ENCODE results near the gene FOXO6. TPM values are rescaled to one million over a fixed set of nuclear protein-coding genes. Genes with fewer than 3 reads are reported as not detected.

FOXO6 gene
- total RNA-seq, 1 experiment from 2014 or later = 9.0 TPM

DNA sequence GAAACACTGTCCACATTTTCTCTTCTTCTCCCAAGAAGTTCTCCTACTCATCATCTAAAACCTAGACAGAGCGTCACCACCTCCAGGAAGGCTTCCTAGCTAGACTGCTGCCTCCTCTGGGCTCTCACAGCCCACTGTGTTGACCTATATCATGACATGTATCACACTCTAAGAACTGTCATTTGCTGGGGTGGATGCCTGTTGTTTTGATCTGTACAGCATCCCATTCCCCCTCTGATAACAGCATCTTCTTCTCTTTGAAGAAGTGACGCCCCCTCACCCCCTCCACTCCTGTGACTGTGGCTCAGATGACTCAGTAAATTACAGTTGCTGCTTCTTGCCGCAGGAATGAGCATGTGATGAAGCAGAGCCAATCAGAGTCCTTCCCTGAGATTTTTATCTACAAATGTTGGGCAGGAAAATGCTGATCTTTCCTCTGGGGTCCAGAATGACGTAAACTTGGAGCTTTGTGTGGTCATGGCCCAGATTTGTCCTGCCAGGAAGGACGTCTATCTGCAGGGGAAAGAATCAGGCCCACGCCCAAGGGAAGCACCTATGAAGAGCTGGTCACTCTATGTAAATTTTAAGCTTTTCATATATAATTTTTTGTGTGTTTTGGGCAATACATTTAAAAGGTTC is 28.0 kb upstream of the FOXO6 start:
- ChIA-PET CTCF (no interaction called here), POLR2A (ENCODE audit: unreplicated experiment) (no interaction called here)
- Histone ChIP-seq H3K79me2 (ENCODE audit: low read depth) (no peaks in the 10 kb centered on the region), H3K9me3 (ENCODE audit: insufficient read depth, low read depth) (peaks cover 11% of the 10 kb centered on the region; the same call in 1 of the 2 replicates), H3K9me2 (ENCODE audit: insufficient read depth) (no peaks in the 10 kb centered on the region), H3K4me3 (no peak overlapping the region), H2AFZ (no peak overlapping the region), H3K36me3 (ENCODE audit: low read depth) (no peaks in the 10 kb centered on the region), H3K4me1 (replicated peaks; ENCODE audit: insufficient read depth) (peaks cover 18% of the 10 kb centered on the region), H3F3A (ENCODE audit: insufficient read depth, low read depth) (peaks cover 6% of the 10 kb centered on the region; the same call in 1 of the 2 replicates), H3K27ac (no peak overlapping the region), H4K20me1 (ENCODE audit: insufficient read depth) (no peaks in the 10 kb centered on the region), H3K4me2 (no peak overlapping the region), H3K27me3 (ENCODE audit: insufficient read depth, low read depth) (no peaks in the 10 kb centered on the region)
- intact Hi-C loops (cut with micrococcal nuclease; ENCODE audit: unreplicated experiment) = no loop called here
- TF ChIP-seq, protein P1, sequence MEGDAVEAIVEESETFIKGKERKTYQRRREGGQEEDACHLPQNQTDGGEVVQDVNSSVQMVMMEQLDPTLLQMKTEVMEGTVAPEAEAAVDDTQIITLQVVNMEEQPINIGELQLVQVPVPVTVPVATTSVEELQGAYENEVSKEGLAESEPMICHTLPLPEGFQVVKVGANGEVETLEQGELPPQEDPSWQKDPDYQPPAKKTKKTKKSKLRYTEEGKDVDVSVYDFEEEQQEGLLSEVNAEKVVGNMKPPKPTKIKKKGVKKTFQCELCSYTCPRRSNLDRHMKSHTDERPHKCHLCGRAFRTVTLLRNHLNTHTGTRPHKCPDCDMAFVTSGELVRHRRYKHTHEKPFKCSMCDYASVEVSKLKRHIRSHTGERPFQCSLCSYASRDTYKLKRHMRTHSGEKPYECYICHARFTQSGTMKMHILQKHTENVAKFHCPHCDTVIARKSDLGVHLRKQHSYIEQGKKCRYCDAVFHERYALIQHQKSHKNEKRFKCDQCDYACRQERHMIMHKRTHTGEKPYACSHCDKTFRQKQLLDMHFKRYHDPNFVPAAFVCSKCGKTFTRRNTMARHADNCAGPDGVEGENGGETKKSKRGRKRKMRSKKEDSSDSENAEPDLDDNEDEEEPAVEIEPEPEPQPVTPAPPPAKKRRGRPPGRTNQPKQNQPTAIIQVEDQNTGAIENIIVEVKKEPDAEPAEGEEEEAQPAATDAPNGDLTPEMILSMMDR (conservative IDR thresholded peaks at IDR 0.05) = no peak
- TF ChIP-seq EZH2 (IDR thresholded peaks at IDR 0.05; ENCODE audit: low read depth) = no peak
- DNase-seq = peak in 1 of 2 experiments; percentile 66
- no TSS peak for BruUV-seq (replicated peaks)

DNA sequence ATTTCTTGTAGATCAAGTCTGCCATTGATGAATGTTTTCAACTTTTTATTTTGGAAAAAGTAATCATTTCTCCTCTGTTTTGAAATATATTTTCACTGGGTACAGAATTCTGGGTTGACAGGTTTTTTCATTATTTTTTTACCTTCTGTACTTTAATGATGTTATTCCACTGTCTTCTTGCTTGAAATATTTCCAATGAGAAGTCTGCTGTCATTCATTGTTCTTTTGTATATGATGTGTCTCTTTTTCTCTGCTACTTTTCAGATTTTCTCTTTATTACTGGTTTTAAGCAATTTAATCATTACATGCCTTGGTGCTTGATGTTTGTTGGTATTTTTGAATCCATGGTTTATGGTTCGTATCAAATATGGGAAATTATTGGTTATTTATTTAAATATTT is 22.4 kb upstream of the FOXO6 start:
- CTCF ChIA-PET = no interaction called here
- Histone ChIP-seq H3K9me3 (ENCODE audit: insufficient read depth, low read depth) (peaks cover 9% of the 10 kb centered on the region), H3F3A (ENCODE audit: insufficient read depth, low read depth) (peaks cover 28% of the 10 kb centered on the region), H3K9me2 (ENCODE audit: insufficient read depth) (no peaks in the 10 kb centered on the region), H3K4me2 (no peak overlapping the region), H3K4me3 (no peak overlapping the region), H3K79me2 (ENCODE audit: low read depth) (no peaks in the 10 kb centered on the region), H3K27me3 (ENCODE audit: insufficient read depth, low read depth) (no peaks in the 10 kb centered on the region), H2AFZ (no peak overlapping the region), H4K20me1 (ENCODE audit: insufficient read depth) (no peaks in the 10 kb centered on the region), H3K27ac (no peak overlapping the region), H3K36me3 (ENCODE audit: low read depth) (no peaks in the 10 kb centered on the region), H3K4me1 (replicated peaks; ENCODE audit: insufficient read depth) (peaks cover 34% of the 10 kb centered on the region)
- POLR2A ChIA-PET (ENCODE audit: unreplicated experiment) = no interaction called here
- TF ChIP-seq EZH2 (IDR thresholded peaks at IDR 0.05; ENCODE audit: low read depth) = no peak
- TF ChIP-seq, protein P1 (conservative IDR thresholded peaks at IDR 0.05) = no peak
- DNase-seq = no peak
- intact Hi-C loops (cut with micrococcal nuclease; ENCODE audit: unreplicated experiment) = no loop called here
- no TSS peak for BruUV-seq (replicated peaks)

GRCh38 chr1:41340655-41341364 is 20.4 kb upstream of the FOXO6 start:
- Histone ChIP-seq H3K79me2 (ENCODE audit: low read depth) (no peaks in the 10 kb centered on the region), H3K27ac (0 out of 2 replicates have a peak overlapping the region, but pooled peaks have one; percentile 59), H3K9me3 (ENCODE audit: insufficient read depth, low read depth) (peaks cover 9% of the 10 kb centered on the region), H3F3A (ENCODE audit: insufficient read depth, low read depth) (peaks cover 28% of the 10 kb centered on the region), H3K36me3 (ENCODE audit: low read depth) (no peaks in the 10 kb centered on the region), H3K4me2 (peak overlapping the region; percentile 69), H2AFZ (no peak overlapping the region), H3K4me1 (replicated peaks; ENCODE audit: insufficient read depth) (peaks cover 38% of the 10 kb centered on the region), H3K4me3 (no peak overlapping the region), H3K27me3 (ENCODE audit: insufficient read depth, low read depth) (no peaks in the 10 kb centered on the region), H3K9me2 (ENCODE audit: insufficient read depth) (no peaks in the 10 kb centered on the region), H4K20me1 (ENCODE audit: insufficient read depth) (no peaks in the 10 kb centered on the region)
- TF ChIP-seq EZH2 (IDR thresholded peaks at IDR 0.05; ENCODE audit: low read depth) = no peak
- TF ChIP-seq, protein P1 (conservative IDR thresholded peaks at IDR 0.05) = no peak
- intact Hi-C loops (cut with micrococcal nuclease; ENCODE audit: unreplicated experiment) = no loop called here
- BruUV-seq (replicated peaks) = no TSS peak
- peak in 1 of 2 experiments; percentile 39 for DNase-seq
- POLR2A ChIA-PET (ENCODE audit: unreplicated experiment) = interaction anchor here (0.7 kb wide), 1 partner anchor 289 kb away, joined by 3 read pairs; no protein-coding TSS in a partner anchor
- CTCF ChIA-PET = interaction anchor here (0.5 kb wide), 1 partner anchor 82 kb away, joined by 10 read pairs; no protein-coding TSS in a partner anchor

All from PC-9 (cell line).